Activated gamma-delta T cell treated with Interleukin-2 at 50 U/mL for 16 hours (primary cell): ENCODE results near the gene USP2.

Experiments
- DNase-seq: peaks from one replicate; pipeline ENCODE4 v3.0.0-alpha.2; 2020

Gene USP2

DNA sequence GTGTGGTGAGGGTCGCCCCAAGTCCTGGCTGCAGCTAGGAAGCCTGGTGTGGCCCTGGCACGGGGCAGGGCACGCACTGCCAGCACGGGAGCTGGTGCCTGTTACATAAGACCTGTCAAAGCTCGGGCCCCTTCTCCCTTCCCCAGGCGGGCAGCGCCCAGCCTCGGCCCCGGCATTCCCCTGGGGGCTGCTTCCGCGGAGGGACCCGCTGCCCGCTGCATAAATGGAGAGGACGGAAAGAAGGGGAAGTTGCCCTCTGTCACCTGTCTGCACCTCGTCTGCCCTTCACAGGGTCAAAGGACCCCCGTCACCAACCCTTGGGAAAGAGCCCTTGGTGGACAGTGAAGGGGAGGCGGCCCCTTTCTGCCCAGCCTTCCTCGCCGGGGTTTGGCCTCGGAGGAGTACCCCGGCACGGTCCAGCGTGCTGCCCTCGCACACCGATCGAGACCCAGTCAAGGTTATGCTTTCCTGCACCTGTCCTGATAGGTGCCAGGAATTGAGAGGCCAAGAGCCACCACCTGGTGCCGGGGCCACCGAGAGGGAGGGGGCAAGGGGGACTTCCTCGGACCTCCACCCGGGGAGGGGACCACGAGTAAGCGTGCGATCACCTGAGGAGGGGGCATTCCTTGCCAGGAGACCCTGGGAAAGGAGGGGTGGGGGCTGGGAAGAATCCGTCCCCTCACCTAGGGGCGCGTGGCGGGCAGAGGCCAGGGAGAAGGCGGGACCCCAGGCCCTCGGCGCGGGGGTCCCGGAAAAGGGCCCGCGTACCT, 18.2 kb downstream of the USP2 start:
- no peak for DNase-seq

DNA sequence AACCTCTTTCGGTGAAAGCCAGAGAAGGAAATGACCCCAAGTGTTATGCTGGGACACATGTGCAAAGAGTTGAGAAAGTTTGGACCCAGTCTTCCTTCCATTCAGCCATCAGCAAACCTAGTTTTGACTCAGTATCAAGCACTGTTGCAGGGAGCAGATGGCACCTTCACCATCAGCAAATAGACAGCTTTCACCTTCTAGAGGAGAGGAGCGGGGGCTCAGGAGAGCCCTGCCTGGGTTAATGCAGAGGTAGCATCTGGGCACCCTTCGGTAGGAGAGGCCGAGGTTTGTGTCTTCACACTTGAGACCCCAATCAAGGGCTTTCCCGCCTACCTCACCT, 18.8 kb downstream of the USP2 start:
- no peak for DNase-seq

DNA sequence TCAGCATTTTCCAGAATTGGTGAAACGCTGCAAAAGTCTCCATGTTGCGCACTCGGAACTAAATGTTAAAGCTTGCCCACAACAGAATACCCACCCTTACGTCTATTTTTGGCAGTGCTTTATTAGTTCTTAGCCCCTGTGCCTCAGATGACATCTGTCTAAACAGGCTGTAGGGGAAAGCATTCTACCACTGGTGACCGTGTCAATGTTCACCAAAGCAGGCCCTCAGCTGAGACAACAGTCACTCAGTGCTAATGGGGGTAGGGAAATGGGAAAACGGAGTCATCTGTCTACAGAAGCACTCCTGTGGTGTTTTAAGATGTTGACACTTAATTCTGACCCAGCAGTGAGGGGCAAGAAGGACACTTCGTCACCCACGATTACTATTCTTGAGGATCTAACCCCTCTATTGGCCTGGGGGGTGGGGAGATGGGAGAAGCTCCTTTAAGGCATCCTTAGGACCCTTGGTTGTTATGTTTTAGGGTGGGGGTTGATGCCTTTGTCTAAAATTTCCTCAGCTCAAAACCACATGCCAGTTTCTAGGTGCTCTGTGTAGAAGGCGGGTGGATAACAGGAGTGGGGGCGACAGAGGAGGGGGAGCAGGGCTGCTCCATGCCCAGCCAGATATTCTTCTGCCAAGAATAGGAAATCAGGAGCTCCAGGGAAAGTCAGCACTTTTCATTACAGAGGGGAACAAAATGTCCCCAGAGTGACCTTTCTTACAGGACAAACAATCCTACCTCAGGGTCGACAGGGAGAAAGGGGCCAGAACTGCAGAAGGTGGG, 19.4 kb downstream of the USP2 start:
- no peak for DNase-seq

DNA sequence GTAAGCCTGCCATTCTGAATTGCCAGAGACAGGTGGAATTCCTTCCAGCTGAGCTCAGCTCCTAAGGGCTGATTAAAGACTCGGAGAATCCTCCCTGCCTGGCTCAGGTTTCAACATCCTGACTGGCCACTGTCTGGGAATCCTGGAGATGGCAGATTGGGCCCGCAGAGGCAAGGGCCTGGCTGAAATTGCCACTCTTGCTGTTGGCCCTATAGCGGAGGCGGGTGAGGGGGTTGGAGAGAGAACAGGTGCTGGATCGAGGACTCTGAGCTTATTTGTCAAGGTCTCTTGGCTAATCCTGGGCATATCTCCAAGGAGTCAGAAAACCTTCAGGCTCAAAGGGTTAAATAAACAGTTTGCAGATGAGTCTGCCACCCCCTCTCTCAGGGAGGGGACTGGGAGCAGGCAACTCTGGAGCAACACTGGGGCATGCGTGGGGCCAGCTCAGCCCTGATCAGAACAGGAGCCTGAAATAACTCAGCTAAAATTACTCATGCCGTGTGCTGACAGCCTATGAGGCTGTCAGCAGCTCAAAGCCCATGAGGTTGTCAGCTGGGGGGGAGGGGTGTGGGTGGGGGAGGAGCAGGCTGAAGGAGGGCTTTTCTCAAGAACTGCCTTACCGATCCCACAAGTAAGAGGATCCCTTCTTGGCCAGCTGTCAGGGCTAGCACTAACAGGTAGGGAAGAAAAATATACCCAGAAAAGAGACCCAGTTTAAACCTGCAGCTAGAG, 20.3 kb downstream of the USP2 start:
- DNase-seq: no peak

DNA sequence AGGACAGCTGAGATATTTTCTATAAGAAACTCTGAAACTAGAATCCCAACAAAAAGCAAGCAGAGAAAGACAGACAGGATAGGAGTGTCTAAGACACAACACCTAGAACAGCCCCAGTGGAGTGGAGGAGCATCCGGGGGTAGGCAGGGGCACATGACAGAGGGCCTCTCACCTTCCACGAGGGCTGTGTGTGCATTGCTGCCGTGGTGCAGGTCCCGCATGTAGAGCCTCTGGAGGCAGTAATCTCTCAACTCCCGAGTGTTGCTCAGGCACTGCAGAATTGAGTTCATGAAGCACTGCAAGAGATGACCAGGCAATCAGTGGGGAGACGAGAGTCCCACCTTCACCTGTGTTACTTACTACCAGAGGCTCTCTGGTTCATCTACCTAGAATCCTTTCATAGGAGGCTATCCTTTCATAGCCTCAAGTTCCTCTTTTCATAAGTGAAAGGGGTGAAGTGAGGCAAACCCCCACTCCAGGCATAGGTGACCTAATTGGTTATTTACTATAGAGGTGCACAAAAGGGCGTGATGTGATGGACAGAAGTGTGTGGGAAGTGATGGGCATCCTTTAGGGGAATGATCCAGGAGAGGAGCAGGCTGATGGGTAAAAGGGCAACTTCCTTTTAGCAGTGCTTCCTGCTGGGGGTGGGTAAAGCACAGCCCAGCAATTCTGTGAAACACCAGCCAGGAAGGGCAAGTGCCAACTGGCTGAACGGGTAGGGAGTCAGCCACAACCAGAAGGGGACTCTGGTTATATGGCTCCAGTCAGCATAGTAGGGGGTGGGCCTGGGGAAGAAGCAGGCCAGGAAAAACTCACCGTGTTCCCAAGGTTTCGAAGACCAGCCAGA, 21.9 kb downstream of the USP2 start:
- no peak for DNase-seq

DNA sequence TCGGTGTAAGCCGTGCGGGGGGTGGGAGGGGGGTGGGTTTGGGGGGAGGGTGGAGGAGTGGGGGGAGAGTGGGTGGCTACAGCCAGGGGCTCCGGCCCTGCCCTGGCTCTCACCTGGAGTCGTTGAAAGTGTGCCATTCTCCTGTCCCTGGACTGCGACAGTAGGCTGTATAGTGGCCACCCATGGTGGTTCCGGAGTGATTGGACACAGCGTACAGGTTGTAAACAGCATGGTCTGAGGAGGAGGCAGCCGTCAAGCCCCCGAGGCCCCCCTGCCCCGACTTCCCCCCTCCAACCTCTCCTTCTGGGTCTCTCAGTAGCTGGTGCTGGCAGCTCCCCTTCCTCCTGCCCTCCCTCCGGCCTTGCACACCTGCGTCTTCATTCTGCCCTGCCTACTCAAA, 24.4 kb downstream of the USP2 start:
- DNase-seq: no peak

DNA sequence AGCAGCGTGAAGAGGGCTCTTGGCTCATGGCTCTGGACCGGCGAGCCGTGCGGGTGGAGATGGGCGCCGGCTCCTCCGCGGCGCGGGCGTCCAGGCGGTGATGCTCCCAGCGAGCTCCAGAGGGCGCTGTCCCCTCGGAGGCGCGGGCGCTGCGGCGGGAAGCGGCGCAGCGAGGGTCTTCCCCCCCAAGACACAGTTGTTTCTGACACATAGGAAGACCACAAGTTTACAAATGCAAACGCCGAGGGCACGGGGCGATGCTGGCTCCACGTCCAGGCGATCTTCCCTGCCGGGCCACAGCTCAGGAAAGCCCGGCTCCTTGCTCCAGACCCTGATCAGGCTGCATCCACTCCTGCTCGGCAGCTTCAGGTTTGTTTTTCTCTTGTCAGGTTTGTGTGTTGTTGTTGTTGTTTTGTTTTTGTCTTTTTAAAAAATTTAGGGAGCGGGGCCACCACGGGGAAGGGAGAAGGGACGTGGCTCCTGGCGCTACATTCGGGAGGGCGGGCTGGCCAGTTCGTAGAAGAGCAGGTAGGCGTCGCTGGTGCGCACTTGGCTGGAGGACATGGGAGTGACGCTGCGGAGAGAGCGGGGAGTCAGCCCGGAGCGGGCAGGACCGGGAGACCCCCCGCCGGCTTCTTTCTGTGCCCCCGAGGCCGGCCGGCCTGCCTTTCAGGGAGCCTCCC, 25.0 kb downstream of the USP2 start:
- peak; percentile 60 for DNase-seq

DNA sequence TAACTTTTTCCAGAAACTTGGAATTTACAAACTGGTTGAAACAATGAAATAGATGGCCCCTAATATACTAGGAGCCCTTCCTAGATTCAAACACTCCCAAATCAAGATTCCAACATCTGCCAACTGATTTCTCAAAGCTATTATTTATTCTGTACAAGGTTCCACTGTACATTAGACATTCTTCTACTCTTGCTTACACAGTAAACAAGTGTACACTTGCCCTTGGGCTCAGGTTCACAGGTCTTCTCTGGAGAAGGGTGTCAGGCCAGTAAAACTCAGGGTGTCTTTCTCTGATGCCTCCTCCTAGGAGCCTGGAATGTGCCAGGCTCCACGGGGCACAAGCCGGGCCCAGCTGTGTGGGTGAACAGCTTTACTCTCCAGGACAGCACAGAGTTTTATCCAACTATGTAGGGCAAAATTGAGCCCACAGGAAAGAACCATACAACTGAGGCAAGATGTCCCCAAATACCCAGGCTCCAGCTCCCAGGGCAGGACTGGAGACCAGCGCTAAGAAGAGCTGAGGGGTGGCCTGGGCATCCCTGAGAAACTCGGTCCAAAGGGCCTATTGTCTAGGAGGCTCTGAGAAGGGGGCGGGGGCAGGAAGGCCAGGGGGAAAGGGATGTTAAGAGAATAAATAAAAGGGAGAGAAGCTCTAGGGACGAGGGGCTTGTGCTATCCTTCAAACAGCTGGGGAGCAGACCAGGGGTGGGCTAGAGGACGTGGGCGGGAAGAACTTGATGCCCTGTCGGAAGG, 26.2 kb downstream of the USP2 start:
- DNase-seq: no peak

DNA sequence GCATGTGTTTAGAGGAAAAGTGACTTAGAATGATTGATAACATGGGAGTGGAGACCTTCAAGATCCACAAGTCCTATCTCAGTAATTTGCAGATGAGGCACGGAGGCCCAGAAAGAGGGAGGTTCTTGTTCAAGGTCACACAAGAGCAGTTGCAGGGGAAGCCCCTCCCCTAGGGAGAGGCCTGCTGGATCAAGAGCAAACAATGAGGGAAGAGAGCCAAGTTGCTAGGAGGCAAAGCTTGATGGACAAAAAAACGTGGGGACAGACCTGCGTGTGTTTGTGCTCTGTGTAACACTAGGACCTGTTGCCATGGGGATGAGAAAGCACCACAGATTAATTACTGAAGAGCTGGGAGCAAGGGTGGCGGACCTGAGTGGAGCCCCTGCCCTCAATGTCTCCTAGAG, 28.6 kb downstream of the USP2 start:
- DNase-seq: no peak

DNA sequence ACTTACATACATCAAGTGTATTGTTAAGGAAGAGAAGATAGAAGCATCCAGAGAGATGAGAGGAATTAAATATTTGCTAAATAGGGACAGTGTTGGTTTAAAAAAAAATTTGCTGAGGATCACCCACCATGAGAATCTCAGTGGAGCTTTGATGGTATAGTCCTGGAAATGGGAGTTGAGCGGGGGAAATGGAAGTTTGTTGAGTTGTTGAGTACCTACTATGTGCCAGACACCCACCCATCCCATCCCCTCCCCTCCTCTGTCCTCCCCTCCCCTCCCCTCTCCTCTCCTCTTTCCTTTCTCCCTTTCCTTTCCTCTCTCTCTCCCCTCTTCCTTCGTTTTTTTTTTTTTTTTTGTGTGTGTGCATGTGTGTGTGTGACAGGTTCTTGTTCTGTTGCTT, 30.3 kb downstream of the USP2 start:
- no peak for DNase-seq

DNA sequence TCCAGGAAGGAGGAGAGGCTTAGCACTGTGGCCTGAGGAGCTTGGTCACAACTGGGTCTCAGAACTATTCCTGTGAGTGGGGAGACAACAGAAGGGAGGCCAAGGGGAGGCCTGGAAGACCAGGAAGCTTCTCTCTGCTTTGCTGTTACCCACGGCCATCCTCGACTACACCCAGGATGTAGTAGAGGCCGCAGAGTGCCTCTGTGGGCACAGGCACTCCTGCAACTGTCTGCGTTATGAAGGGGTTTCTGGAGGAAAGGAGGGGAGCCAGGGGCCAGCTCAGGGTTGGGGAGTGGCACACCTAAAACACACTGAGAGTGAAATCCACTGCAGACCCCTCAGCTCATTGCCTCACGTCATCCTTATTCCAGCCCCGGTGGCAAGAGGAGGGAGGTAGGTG, 31.2 kb downstream of the USP2 start:
- DNase-seq: no peak

DNA sequence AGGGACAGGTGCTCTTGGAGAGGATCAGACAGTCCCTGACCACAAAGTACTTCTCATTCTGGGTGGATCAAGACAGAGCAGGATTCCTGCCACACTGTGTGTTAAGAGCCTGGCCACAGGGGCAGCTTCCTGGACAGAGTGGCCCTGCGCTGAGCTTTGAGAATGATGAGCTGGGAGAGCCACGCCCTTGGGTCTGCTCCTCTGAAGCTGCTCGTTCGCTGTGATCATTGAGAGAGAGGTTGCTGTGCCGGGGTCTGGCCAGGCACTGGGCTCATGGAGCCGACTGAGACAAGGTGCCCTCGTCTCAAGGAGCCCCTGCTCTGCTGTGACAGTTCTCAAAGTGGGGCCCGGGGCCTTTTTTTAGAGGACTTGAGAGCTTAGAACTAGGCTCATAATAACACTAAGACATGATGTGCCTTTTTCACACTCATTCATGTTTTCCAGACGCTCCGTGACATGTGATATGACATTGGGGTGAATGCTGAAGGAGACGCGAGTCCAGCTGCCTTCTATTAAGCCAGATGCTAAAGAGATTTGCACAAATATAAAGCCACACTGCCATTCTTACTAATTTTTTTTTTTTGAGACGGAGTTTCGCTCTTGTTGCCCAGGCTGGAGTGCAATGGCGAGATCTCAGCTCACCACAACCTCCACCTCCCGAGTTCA, 33.4 kb downstream of the USP2 start:
- no peak for DNase-seq

DNA sequence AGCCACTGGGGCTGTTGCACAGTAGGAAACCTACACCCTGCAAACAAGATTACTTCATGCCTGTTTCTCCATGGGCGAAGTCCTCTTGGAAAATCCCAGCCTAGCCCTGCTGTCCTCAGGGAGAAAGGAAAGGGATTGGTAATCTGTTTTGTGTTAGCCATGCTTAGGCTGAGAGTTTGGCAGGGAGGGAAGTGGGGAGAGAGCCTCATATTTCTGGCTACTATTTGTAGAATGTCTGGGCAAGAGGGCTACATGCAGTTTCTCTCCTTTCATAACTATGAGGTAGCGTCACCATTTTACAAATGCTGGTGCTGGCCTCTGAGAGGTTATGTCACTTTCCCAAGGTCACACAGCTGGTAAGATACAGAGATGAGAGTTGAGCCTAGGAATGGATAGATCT, 34.2 kb downstream of the USP2 start:
- no peak for DNase-seq

DNA sequence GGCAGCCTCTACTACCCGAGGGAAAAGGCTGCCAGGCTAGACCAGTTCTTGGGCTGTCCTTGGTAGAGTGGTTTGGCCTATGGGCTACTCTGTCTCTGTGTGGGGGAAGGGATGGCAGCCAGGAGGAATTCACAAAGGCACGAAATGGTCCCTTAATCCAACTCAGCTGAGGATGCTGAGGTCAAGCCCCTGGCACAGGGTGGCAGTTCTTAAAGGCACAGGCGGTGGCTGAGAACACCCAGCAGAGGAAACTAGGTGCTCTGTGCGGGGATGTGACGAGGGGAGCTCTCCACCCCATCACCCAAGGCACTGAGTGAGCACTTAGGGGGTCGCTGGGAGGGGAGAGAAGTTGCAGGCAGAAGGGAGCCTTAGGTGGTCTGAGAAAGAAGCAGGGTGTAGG, 34.9 kb downstream of the USP2 start, which contains the start of gene MFRP:
Gene MFRP (minus strand): TSS at position 101 of the 400 bp plus-strand sequence. CDS start 192 bp downstream, outside the sequence.
- DNase-seq: no peak

DNA sequence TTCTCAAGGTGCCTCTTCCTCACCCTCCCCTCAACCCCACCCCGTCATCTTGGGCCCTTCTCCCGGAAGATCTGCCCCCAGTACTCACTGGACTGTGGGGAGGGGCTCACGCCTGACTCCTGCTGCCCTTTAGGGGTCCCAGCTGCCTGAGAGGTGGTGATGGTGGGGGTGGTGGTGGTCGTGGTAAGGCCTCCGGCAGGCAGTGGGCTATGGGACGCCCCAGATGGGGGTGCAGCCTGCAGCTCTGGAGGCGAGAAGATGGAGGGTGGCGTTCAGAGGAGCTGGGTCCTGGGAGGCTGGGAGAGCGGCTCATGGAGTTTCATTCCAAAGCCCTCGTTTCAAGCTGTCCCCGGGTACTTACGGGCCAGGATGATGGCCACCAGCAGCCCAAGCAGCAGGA, 35.8 kb downstream of the USP2 start:
- no peak for DNase-seq

DNA sequence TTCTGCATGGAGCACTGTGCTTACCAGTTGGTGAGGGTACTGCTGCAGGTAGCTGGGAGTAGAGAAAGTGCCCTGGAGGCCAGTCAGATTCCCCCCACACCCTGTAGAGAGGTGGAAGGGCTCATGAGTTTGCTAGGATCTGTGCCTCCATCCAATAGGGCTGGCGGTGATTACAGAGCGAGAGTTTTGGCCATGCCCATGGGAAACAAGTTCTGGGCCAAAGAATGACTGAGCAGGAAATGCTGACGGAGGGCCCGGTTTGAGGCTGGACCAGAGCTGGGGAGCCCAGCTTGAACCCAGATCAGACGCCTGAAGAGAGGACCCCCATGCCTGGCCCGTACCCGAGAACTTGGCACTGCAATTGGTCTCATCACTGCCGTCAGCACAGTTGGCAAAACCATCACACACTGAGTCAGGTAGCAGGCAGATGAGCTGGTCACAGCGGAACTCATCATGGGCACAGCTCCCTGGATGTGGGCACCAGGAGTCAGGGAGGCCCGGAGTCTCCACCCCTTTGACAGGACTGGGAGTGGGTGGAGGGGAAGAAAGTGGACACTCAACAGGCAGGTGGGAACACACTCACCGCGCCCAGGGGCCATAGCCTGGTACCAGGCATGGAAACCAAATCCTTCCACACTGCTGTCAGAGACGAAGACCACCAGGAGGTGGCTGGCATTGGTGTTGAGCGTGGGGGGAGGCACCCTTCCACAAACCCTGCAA, 37.0 kb downstream of the USP2 start:
- DNase-seq: no peak

DNA sequence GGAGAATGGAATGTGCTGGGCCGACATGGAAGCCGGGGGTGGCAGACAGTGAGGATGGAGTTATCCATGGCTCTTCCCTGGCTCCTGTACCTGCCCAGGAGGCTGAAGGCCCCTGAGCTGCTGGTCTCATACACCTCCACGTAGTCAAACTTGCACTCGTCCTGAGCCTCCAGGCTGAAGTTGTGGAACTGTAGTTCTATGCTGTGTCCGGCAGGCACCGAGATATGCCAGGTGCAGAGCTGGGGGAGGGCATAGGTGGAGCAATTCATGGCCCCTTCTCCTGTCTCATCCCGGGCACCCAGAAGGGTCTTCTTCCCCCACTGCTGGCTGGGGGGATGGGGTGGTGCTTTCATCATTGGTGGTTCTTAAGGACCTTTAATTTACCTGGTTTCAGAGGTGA, 37.8 kb downstream of the USP2 start:
- no peak for DNase-seq

DNA sequence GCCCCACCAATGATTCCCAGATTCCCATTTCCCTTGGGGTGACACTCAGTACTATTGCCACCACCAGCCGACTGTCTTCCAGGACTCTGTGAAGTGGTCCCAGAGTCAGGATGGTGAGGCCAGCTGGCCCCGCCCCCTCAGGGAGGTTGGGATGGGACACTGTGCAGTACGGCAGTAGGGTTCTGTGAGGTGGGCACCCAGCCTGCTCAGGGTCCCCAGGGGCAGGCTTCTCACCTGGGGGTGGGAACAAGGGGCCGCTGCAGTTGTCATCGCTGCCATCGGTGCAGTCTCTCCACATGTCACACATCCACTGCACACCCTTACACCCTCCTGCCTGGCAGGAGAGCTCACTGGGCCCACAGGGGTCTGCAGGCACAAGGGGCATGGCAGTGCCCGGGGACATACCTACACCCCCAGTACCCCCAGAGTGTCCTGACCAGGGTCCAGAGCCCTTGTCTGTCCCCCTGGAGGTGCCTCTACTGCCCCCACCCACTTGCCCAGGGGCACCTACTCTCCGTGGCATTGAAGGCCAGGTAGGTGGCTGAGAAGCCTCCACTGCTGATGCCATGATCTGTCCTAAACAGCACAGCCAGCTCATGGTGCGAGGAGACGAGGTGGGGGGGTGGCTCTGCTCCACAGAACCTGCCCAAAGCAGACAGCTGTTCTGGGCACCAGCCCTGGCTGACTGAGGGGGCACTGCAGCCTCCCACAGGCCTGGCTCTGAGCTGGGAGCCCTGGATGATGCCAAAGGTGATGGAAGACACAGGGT, 38.9 kb downstream of the USP2 start:
- no peak for DNase-seq

DNA sequence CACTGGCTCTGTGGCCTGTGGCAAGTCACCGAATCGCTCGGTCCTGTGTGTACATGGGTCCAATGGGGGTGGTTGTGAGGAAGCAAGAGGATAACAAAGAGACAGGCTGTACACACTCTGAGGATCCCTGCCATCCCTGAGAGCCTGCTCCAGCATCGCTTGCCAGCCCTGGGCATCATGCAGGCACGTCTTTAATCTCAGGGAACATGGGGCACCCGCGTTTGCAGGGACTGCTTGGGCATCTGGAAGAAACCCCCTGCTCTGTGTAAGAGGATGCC, 39.5 kb downstream of the USP2 start:
- DNase-seq: no peak
